Loucy (cell line): ENCODE results near the gene HMCN1.
"Not testable (repeated sequence)": the region's sequence is repeated elsewhere in the genome, so short reads cannot be mapped to it uniquely, and the experiment has no call there.

Experiments used
- H2AFZ ChIP-seq: fragments of 200-600 bp; sonication (generic); 2 replicates; pipeline ENCODE4 v1.6.0; 2016; ENCODE audit warnings: antibody characterized with exemption, mild to moderate bottlenecking, low read length, moderate library complexity
- H3F3A ChIP-seq: fragments of 200-600 bp; 2 replicates; pipeline ENCODE4 v1.6.0; 2016; ENCODE audit warnings: antibody characterized with exemption, low read depth, mild to moderate bottlenecking
- H3K27me3 ChIP-seq: fragments of 200-600 bp; sonication (generic); 2 replicates; pipeline ENCODE4 v1.6.1; 2014; ENCODE audit warnings: low read length, mild to moderate bottlenecking; ENCODE audit not compliant: insufficient read depth, poor library complexity, severe bottlenecking
- H3K36me3 ChIP-seq: fragments of 200-600 bp; sonication (generic); 2 replicates; pipeline ENCODE4 v1.6.1; 2016; ENCODE audit warnings: low read length; ENCODE audit not compliant: insufficient read depth
- H3K4me1 ChIP-seq: fragments of 200-600 bp; sonication (generic); 2 replicates; pipeline ENCODE4 v1.5.1; 2014; ENCODE audit warnings: low read length, mild to moderate bottlenecking; ENCODE audit not compliant: insufficient read depth, poor library complexity, severe bottlenecking
- H3K4me2 ChIP-seq: fragments of 200-600 bp; sonication (generic); 2 replicates; pipeline ENCODE4 v1.6.0; 2014; ENCODE audit warnings: antibody characterized with exemption, low read length, low read depth, mild to moderate bottlenecking; ENCODE audit not compliant: poor library complexity, severe bottlenecking
- H3K4me3 ChIP-seq: fragments of 200-600 bp; sonication (generic); 2 replicates; pipeline ENCODE4 v1.5.1; 2014; ENCODE audit warnings: low read length, mild to moderate bottlenecking, mixed read lengths; ENCODE audit not compliant: poor library complexity, severe bottlenecking
- H3K79me2 ChIP-seq: fragments of 200-600 bp; sonication (generic); 2 replicates; pipeline ENCODE4 v1.6.1; 2014; ENCODE audit warnings: low read length; ENCODE audit not compliant: insufficient read depth
- H3K9ac ChIP-seq: fragments of 200-600 bp; sonication (generic); 2 replicates; pipeline ENCODE4 v1.6.0; 2014; ENCODE audit warnings: mild to moderate bottlenecking, low read depth, low read length, moderate library complexity; ENCODE audit not compliant: poor library complexity, severe bottlenecking
- H3K9me2 ChIP-seq: fragments of 200-600 bp; sonication (generic); replicated peaks from 2 replicates; pipeline ENCODE4 v1.6.1; 2016; ENCODE audit warnings: low read depth, low read length, mixed read lengths
- H3K9me3 ChIP-seq: fragments of 200-600 bp; sonication (generic); 2 replicates; pipeline ENCODE4 v1.6.1; 2014; ENCODE audit warnings: mild to moderate bottlenecking, antibody characterized with exemption, low read length, low read depth; ENCODE audit not compliant: insufficient read depth
- H4K20me1 ChIP-seq: fragments of 200-600 bp; sonication (generic); 2 replicates; pipeline ENCODE4 v1.6.0; 2014; ENCODE audit warnings: antibody characterized with exemption, low read length, mild to moderate bottlenecking; ENCODE audit not compliant: insufficient read depth, poor library complexity, severe bottlenecking
- EZH2phosphoT487 ChIP-seq: fragments of 200-600 bp; IDR thresholded peaks from 2 replicates; pipeline ENCODE4 v1.6.1; 2018; ENCODE audit warnings: antibody characterized with exemption, mild to moderate bottlenecking, moderate library complexity, borderline replicate concordance
- TF ChIP-seq, protein P1 (sequence below): fragments of 200-600 bp; sonication (generic); conservative IDR thresholded peaks from 2 replicates; pipeline ENCODE4 v1.5.1; 2014; ENCODE audit warnings: mild to moderate bottlenecking, antibody characterized with exemption, low read length

Gene HMCN1

DNA sequence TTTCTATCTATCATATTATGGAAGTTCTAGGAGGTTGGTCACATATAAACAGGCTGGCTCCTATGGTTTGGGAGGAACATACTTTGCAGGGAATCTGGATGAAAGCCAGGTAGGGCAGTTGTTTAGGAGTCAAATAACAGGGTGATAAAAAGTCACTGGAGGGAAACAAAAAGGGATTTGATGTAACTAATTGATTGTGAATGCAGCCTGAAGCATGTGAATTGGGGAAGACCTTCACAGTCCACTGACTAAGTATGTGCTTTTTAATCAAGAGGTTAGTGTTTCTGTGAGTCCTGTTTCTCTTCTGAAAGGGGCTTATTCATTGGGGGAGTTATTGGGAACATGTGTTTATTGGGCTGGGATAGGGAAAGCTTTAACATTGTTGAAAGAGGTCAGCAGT is 41.3 kb downstream of the HMCN1 start:
- H2AFZ ChIP-seq = no peak overlapping the region
- no peak for TF ChIP-seq EZH2phosphoT487
- TF ChIP-seq, protein P1, sequence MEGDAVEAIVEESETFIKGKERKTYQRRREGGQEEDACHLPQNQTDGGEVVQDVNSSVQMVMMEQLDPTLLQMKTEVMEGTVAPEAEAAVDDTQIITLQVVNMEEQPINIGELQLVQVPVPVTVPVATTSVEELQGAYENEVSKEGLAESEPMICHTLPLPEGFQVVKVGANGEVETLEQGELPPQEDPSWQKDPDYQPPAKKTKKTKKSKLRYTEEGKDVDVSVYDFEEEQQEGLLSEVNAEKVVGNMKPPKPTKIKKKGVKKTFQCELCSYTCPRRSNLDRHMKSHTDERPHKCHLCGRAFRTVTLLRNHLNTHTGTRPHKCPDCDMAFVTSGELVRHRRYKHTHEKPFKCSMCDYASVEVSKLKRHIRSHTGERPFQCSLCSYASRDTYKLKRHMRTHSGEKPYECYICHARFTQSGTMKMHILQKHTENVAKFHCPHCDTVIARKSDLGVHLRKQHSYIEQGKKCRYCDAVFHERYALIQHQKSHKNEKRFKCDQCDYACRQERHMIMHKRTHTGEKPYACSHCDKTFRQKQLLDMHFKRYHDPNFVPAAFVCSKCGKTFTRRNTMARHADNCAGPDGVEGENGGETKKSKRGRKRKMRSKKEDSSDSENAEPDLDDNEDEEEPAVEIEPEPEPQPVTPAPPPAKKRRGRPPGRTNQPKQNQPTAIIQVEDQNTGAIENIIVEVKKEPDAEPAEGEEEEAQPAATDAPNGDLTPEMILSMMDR = no peak
- no peak overlapping the region for H3K4me3 ChIP-seq
- H3K9me2 ChIP-seq = no peaks in the 10 kb centered on the region
- no peaks in the 10 kb centered on the region for H3K9me3 ChIP-seq
- H4K20me1 ChIP-seq = no peaks in the 10 kb centered on the region
- H3K4me1 ChIP-seq = no peaks in the 10 kb centered on the region
- H3K9ac ChIP-seq = no peak overlapping the region
- H3K27me3 ChIP-seq = no peaks in the 10 kb centered on the region
- H3K4me2 ChIP-seq = no peak overlapping the region
- H3F3A ChIP-seq = no peaks in the 10 kb centered on the region
- no peaks in the 10 kb centered on the region for H3K79me2 ChIP-seq
- H3K36me3 ChIP-seq = no peaks in the 10 kb centered on the region

DNA sequence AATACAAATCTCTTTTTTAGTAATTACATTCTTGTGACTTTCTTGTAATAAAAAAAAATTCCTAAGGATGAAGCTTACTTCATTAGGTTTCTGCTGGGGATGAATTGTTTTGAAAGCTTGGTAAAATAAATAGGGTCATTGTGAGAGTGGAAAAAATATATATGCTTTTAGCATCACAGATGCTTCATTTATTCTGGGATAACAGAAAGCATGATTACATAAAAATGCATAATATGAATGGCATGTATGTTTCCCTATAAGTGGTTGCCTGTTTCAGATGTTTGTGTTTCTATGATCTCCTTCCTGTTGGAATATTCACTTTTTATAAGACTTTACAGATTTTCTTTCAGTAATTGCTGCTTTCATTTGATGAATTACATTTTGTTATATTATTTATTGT is 42.3 kb downstream of the HMCN1 start:
- no peaks in the 10 kb centered on the region for H3K9me2 ChIP-seq
- H3K4me1 ChIP-seq = no peaks in the 10 kb centered on the region
- no peak overlapping the region for H3K9ac ChIP-seq
- no peak for TF ChIP-seq EZH2phosphoT487
- TF ChIP-seq, protein P1 = no peak
- no peak overlapping the region for H2AFZ ChIP-seq
- H3K79me2 ChIP-seq = no peaks in the 10 kb centered on the region
- no peaks in the 10 kb centered on the region for H3K9me3 ChIP-seq
- no peak overlapping the region for H3K4me3 ChIP-seq
- no peaks in the 10 kb centered on the region for H3F3A ChIP-seq
- no peak overlapping the region for H3K4me2 ChIP-seq
- no peaks in the 10 kb centered on the region for H3K36me3 ChIP-seq
- H3K27me3 ChIP-seq = no peaks in the 10 kb centered on the region
- no peaks in the 10 kb centered on the region for H4K20me1 ChIP-seq

DNA sequence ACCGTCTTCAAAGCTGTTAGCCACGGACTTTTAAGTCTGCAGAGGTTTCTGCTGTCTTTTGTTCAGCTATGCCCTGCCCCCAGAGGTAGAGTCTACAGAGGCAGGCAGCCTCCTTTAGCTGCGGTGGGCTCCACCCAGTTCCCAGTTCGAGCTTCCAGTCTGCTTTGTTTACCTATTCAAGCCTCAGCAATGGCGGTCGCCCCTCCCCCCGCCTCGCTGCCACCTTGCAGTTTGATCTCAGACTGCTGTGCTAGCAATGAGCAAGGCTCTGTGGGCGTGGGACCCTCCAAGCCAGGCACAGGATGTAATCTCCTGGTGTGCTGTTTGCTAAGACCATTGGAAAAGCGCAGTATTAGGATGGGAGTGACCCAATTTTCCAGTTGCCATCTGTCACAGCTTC is 49.7 kb downstream of the HMCN1 start:
- not testable (repeated sequence) for H3K9me2 ChIP-seq, H3K4me2 ChIP-seq, H3K9me3 ChIP-seq, H3K79me2 ChIP-seq, H3K27me3 ChIP-seq, H3K4me1 ChIP-seq, H3K36me3 ChIP-seq, H3F3A ChIP-seq, H3K4me3 ChIP-seq, H3K9ac ChIP-seq, H2AFZ ChIP-seq, H4K20me1 ChIP-seq

DNA sequence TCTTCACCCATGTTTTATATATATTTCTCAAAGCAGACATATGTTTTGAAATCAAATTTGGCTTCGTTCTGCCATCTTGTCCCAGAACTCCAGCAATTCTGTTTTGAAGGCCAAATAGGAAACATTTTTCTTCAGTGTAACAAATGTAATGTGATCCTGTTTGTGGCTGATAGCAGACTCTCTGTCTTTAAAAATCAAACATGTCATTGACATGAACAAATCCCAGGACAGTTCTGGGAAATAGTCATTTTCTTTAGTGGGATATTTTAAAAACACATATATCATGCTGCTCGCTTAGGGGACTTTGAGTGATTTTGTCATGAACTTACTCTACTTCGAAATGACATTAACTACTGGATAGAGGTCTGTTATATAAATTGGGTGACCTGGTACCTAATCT is 51.4 kb downstream of the HMCN1 start:
- H3K9ac ChIP-seq = no peak overlapping the region
- no peak overlapping the region for H3K4me3 ChIP-seq
- H3K79me2 ChIP-seq = no peaks in the 10 kb centered on the region
- H3F3A ChIP-seq = no peaks in the 10 kb centered on the region
- H4K20me1 ChIP-seq = no peaks in the 10 kb centered on the region
- H3K9me3 ChIP-seq = no peaks in the 10 kb centered on the region
- no peaks in the 10 kb centered on the region for H3K27me3 ChIP-seq
- H3K36me3 ChIP-seq = no peaks in the 10 kb centered on the region
- TF ChIP-seq EZH2phosphoT487 = no peak
- TF ChIP-seq, protein P1 = no peak
- H3K4me1 ChIP-seq = no peaks in the 10 kb centered on the region
- H3K9me2 ChIP-seq = no peaks in the 10 kb centered on the region
- no peak overlapping the region for H2AFZ ChIP-seq
- H3K4me2 ChIP-seq = no peak overlapping the region
